AG08396 (cell line): ENCODE data around the gene RHBDD1.

Experiments
- DNase-seq: peaks from one replicate; pipeline ENCODE4 v3.0.0; 2012; ENCODE audit warnings: low spot score, mixed read lengths

RHBDD1 gene

DNA sequence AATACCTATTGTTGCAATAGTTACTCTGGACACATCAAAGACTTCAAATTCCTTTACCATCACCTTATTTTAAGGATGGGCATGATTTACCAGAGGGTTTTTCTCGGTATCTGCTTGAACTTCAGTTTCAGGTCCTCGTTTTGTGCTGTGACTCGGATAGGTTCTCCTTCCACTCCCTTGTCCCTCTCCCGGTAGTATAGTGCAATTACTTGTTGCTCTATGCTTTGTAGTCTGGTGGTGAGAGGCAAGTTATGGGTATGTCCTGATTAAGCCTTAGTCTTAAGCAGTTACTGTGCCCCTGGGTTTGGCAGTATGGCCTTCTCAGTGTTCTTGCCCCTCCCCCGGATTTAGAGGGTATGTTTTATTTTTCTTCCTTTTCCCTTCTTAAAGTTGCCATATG, 96.6 kb downstream of the RHBDD1 start:
- DNase-seq, result no peak

DNA sequence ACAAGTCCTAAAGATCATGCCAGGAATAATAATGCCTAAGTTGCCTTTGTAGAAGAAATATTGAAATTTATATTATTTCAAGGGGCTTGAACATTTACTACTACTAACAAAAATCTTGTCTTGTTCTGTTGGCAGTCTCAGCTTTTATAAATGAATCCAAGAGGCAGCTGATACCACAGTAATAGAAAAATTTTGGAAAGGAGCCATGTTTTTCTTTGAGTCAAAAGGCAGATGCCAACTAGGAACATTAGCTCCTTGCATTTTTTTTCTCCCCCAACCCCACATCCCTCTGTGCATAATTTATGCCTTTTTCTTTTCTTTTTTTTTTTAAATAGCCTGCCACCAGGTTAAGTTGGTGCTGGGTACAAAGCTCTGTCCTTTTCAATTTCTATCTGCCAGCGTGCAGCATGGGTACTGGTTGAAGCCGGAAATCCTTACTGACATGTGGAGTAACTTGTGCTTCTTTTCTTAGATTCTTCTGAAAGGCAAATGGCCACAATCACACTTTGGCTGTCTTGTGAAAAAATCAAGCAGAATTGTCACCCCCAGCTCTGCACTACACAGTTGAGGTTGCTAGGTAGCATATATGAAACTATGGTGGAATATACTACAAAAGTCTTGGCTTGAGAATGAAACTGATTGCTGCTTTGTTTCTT, 98.8 kb downstream of the RHBDD1 start:
- no peak for DNase-seq

DNA sequence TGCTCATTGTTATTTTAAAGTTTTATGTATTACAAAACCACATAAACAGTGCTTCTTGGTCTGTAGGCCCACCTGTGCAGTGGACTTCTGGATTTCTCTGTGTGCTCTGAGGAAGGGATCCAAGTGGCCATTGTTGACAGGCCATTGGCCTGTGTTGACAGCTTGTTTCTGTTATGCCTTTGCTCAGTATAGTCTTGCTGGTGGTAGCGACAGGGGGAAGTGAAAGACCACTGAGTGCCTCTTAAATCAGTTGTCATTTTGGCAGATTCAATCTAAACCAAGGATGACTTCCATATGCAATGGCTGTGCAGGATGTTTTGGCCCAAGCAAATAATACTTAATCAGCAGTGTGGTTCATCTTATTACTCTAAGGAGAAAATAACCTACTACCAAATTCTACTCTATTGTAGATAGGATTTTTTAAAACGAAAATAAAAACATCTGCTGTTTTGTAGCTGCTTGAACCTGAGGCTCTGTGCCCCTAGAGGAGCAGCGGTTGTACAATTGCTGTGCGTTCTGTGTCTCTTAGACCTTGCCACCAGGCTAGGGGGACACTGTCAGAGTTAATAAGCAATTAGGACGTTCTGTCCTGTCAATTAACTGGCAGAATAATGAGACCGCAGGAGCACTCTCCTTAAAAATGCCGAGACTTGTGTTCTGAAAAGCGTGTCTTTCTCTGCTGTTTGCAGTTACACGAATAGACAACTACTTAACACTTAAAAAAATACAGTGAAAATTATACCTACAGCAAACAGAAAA, 108.2 kb downstream of the RHBDD1 start:
- no peak for DNase-seq

DNA sequence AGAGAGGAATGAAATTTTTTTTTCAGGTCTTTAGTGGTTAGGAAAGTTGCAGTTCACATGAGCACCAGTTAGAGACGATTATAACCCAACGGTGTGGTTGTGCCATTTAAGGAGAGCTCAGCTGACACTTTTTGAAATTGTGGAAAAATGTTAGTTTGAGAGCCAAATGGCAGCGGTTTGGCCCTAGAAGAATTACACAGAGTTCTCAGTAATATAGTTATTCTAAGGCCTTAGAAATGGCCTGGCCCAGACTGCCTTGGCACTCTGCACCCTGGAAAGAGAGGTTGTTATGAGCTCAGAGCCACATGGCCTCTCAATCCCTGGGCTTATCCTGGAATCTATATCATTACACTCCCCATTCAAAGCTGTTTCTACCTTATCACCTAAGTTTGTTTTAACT, 117.4 kb downstream of the RHBDD1 start:
- DNase-seq, result no peak

DNA sequence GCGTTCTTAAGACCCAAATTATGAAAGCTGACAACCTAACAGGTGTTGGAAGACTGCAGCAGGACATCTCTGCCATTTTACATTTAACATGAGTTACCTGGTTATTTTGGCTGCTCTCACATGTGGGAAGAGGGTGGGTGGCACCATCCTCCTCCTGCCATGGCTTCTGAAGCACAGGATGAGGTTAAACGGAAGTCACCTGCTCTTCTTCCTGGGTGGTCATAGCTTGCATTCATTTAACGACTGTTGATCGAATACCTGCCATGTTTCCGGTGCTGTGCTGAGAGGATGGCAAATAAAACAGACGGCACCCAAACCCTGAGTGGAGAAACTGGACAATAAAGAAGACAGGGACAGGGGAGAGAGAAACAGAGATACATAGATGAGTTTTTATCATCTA, 118.0 kb downstream of the RHBDD1 start:
- DNase-seq, result no peak

DNA sequence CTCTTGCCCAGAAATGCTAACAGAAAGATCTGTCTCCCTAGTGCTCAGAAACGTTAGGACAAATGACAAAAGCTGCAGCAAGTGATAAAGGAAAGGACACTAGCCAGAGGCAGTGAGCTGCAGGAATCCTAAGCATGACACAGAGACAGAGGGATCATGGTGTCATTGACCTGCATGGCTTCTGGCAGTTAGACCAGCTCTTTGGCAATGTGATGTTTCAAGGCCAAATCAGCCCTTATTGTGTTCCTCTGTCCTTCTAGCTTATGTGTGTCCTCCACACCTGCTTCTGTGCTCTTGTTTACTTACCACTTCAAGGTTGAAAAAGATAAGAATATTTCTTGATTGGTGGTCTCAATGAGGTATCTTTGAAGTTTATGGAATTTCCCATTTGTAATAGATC, 120.8 kb downstream of the RHBDD1 start:
- DNase-seq, result no peak

DNA sequence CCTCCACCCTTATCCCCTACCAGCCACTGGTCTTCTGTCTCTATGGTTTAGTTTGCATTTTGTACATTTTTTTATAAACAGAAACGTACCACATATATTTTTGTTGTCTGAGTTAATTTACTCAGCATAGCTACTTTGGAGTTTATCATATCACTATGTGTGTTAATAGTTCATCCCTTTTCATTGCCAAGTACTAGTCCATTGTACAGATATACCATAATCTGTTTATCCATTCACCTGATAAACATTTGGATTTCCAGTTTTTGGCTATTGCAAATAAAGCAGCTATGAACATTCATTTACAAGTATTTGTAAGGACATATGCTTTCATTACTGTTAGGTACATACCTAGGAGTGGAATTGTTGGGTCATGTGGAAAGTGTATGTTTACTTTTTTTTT, 123.6 kb downstream of the RHBDD1 start:
- no peak for DNase-seq

DNA sequence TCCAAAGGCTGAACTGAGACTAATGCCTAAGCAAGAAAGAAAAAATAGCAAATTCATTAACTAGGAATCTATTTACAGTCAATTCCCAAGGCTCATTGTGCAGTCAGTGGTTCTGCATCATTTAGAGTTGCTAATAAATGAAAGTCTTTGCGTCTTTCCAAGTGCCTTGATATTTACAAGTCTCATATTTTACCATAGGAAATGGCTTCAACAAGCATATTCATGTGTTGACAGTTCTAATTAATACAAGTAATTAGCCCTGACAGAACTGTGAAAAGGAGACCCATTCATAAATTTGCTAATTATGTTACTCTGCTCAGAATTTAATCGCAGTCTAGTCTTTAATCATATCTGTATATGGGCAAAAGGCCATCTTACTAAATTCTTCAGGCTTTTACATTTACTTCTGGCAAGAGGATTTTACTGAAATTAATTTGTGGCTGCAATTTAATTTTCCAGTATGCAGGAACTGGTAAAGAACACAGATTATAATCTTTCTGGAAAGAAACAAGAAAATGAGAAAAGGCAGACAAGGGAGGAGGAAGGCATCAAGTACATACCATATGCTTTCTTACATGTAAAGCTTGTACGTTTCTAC, 126.4 kb downstream of the RHBDD1 start:
- no peak for DNase-seq

DNA sequence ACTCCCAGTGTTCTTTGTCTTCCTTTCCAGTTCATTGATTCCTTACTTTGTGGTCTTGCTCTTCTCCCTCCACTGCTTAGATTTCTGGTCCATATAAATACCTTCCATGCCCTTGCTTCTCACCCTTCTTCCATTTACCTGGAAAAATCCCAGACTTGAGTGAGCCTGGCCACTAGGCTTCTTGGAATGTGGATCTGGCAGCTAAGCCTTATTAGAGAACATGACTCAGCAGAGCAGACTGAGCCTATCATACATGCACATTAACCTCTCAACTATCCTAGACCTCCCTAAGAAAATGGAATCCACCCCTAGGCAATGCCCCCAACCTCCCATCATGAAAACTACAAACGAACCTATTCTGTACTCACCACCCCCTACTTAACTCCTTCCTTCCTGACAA, 127.7 kb downstream of the RHBDD1 start:
- peak; percentile 57 for DNase-seq

DNA sequence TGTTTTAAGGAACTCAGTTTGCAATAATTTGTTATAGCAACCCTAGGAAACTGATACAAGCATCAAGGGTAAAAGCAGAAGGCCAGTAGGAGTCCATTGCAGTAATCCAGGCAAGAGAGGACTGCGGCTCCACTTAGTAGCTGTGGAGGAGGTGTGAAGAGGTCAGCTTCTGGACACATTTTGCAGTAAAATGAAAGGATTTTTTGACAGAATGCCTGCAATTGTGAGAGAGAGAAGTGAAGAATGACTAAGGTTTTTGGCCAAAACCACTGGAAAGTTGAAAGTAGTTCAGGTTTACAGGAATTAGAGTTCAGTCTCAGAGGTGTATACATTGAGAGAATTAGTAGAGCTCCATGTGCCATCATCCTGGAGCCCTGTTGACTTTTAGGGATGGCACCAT, 129.5 kb downstream of the RHBDD1 start:
- DNase-seq, result no peak

DNA sequence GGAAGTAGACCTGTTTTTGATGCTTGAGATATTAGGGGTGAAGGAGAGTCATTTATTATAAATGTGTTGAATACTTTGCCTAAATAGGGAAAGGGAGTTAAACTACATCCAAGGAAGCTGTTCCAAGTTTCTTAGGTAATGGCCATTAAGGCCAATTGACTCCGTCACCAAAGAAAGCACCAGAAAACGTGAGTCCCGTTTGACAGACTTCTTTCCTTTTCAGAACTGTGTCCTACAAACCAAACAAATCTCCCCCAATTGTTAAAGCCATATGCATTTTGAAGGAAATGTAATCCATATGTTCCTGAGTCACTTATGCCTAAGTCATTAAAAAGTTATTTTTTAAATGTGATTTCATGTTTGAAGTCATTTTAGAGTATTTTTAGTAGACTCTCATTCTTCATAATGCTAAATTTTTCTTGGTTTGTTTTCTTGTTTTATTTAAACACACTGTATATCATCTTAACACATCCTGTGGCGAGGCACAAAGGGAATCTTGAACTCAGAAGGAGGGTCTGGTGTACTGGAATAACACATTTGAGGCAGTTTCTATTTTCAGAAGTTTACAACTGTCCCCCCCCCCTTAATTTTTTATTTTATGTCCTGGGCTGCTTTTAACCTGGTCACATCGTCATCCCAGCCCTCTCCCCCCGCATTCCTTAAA, 133.7 kb downstream of the RHBDD1 start:
- DNase-seq, result no peak

DNA sequence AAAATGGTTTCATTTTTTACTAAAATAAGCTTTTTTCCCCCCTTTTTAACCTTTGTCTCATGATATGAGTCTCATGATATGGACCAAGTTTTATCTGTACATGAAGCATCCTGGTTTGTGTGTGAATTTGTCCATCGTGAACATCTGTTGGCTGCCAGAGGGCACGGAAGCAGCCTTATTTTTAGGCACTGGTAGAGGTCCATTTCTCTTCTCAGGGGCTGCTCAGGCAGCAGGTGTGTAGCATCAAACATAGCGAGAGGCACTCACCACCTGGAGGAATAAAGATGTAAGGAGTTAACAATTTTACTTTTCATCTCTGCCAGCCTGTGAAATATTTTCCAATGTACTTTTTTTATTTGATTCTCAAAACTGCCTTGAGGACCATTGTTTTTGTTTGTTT, 134.5 kb downstream of the RHBDD1 start:
- DNase-seq, result no peak

DNA sequence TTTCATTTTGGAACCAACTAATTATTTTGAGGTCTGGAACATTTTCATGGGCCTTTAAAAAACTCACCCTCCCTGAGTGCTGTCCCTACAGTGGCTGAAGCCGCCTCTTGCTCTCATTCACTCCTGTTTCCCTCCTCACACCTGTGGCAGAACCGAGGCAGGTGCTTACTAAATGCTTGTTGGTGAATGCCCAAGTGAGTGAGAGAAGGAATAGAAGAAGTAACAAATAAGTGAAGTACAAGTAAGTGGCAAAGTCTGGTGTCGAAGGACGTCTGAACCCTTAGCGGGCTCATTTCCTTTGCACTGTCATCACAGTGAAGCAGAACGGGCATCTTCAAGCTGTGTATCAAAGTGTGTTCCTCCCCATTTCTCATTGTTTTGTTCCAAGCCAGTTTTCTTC, 135.2 kb downstream of the RHBDD1 start:
- DNase-seq, result no peak

DNA sequence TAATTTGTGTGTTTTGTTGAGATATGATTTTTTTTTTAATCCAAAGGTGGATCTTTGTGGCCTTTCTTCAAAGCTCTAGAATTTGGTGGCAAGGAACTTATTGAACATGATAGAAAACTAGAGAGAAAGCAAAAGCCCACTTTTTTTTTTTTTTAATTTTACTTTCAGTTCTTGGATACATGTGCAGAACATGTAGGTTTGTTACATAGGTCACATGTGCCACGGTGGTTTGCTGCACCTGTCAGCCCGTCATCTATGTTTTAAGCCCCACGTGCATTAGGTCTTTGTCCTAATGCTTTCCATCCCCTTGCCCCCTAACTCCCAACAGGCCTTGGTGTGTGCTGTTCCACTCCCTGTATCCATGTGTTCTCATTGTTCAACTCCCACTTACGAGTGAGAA, 135.9 kb downstream of the RHBDD1 start:
- DNase-seq, result no peak

DNA sequence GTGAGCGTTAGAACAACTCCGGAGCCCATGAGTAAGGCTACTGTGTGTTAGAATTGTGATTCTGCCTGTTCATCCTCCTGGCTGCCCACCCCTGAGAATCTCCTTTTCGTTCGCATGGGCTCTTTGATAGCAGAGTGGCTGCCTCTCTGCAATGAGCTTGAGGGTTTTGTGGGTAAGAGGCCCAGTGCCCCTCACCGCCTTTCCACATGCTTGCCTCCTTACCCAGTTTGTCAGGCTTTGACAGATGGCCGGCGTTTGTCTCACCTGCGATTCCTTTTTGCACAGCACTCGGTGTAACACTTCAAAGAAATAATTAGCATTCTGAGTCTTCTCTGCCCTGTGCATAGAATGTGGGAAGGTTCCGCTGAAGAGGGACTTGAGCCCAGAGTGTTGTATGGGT, 138.0 kb downstream of the RHBDD1 start:
- DNase-seq, result no peak

DNA sequence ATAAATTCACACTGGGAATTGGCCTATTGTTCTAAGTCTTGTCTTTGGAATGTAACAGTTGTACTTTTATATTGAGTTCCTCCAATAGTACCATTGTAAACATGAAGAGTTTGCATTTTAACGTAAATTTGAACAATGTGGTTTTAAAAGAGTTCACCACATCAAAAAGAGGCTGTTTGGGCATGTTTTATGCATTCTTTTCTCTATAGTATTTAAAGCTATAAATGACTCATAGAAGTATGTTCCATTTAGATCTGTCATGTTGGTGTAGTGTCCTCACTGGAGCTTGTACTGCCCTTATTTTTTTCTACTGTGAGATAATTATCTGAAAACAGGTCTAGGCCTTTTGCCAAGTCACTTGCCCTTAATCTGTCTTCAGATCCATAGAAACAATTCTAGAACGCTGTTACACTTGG, 141.9 kb downstream of the RHBDD1 start:
- DNase-seq, result peak; percentile 18

DNA sequence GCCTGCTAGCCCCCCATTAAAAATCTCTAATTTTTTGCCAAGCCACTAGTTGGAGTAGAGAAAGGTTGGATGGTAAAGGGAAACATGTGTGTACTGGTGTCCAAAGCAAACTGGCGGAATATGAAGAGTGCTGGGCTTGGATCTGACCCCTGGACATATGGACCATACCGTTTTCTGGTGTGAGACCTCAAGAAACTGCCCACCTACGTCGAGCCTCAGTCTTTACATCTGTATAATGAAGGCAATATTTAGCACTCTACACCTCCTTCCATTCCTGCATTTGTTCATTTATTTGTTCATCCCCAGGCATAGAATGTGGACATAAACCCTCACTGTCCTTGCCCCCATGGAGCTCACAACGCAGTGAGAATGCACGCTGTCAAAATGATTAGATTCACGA, 142.4 kb downstream of the RHBDD1 start:
- DNase-seq, result no peak

DNA sequence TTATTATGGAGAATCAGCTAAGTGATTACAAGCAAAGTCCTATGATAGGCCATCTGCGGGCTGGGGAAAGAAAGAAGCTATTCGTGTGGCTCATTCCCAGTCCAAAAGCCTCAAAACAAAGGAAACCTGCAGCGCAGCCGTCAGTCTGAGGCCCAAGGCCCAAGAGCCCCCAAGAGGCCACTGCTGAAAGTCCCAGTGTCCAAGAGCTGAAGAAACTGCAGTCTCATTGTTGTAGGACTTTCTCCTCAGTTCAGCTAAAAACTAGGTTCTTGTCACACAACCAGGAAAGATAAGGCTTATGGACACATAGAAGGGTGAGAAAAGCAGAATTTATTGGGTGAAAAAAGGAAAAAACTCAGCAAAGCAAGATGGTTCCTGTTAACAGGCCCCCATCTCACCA, 143.2 kb downstream of the RHBDD1 start:
- no peak for DNase-seq

DNA sequence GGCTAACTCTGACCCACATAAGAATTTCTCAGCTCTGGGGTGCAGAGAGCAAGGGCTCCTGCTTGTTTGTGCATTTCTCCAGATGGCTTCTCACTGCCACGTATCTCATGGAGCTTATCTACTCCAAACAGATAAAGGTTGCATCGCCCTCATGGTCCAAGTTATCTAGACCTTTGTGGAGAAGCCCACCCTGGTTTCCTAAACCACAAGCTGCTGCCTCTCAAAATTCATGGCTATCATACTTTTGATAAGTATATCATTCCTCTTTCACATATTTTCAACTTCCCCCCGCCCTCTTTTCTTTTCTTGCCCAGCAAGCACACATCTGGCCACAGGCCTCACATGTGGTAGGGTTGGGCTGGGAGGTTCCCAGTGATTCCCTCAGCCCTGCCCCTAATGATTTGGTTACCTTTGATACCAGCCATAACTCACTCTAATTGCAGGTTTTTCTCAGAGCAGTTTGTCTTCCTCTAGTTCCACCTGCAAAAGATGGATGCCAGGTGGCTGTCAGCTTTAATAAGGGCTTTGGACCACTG, 146.0 kb downstream of the RHBDD1 start:
- DNase-seq, result no peak

DNA sequence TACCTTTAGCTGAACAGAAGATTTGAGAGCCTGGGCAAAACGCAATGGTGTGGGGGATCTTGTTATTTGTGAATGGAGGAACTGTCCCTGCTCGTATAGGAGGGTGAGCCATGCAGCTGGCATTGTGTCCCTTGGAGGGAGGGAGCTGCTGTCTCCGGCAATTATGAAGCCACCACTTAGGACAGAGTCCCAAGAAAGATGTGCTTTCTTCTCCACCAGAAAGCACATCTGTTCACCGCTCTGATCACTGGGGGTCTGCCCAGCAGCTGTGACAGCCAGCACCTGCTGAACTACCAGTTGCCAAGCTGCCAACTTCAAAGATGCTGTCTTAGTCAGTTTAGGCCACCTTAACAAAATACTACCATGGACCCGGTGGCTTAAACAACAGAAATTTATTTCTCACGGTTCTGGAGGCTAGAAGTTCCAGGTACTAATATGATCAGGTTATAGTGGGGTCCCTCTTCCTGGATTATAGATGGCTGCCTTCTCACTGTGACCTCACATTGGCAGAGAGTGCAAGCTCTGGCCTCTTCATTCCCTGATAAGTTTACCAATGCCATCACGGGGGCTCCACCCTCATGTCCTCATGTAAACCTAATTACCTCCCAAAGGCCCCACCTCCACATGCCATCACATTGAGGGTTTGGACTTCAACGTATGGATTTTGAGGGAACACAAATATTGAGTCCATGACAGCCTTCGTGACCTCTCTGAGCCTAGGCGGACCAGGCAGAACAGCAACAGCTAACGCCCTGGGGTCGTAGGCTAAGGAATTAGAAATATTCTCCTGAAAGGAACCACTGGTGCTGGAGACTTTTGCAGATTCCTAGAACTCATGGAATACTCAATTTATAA, 148.3 kb downstream of the RHBDD1 start:
- DNase-seq, result no peak

DNA sequence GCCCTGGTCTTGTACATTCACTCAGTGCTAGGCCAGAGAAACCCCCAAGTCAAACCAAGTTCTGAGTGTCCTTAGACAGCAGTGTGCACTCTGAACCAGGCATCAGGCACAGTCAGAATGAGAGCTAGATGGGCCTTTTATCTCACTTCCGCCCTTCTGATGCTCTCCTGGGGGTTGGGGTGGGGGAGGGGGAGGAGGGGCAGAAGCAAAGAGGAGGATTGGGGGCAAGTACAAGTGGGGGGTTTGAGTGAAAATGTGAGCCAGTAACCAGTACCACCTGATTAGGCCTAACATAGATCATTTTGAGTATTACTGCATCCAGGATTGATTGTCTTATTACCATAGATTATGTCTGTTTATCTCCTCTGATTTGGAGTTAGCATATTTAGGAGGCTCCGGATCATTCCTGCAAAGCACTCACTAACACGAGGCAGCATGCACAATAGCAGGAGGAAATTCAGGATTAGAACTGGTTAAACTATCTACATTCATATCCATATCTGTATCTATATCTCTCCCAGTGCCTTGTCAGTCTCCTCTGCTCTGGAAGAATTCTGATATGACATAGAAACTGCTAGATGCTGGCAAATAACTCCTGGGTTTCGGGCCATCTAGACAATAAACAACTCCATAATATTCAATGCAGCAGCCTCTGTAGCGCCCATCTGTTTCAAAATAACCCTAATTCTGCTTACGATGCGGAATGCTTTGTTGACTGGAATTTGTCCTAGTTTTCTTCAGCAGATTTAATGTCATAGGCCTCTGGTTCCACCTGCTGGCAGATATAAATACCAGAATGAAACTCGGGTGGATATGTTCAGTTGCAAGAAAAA, 149.1 kb downstream of the RHBDD1 start:
- DNase-seq, result peak; percentile 62
